AG08396 (cell line): ENCODE results near the gene PPM1K.
"Not testable (repeated sequence)": the region's sequence is repeated elsewhere in the genome, so short reads cannot be mapped to it uniquely, and the experiment has no call there.

ENCODE experiments used
- DNase-seq: peaks from one replicate; pipeline ENCODE4 v3.0.0; 2012; ENCODE audit warnings: low spot score, mixed read lengths

The PPM1K gene

GRCh38 chr4:88284439-88285234 lies at the start of gene PPM1K:
Gene PPM1K (minus strand): TSS chr4:88284561. CDS start chr4:88278583, 5,978 bp downstream.
- peak; percentile 97 for DNase-seq

GRCh38 chr4:88333741-88334405 lies 49.5 kb upstream of the PPM1K start:
- no peak for DNase-seq

- no peak for DNase-seq
Measured at GRCh38 chr4:88327665-88328064, 43.3 kb upstream of the PPM1K start.

GRCh38 chr4:88320780-88321373 lies 36.5 kb upstream of the PPM1K start:
- DNase-seq, result peak; percentile 11

- DNase-seq, result no peak
Measured at GRCh38 chr4:88320224-88320779, 35.9 kb upstream of the PPM1K start.

- DNase-seq, result no peak
Measured at GRCh38 chr4:88318751-88319350, 34.5 kb upstream of the PPM1K start.

GRCh38 chr4:88315460-88316017 lies 31.2 kb upstream of the PPM1K start:
- DNase-seq, result no peak

GRCh38 chr4:88313088-88313624 lies 28.8 kb upstream of the PPM1K start:
- not testable (repeated sequence) for DNase-seq

GRCh38 chr4:88308587-88308986 lies 24.2 kb upstream of the PPM1K start:
- DNase-seq, result no peak

- DNase-seq, result no peak
Measured at GRCh38 chr4:88297725-88298454, 13.5 kb upstream of the PPM1K start.

GRCh38 chr4:88297212-88297516 lies 12.8 kb upstream of the PPM1K start:
- DNase-seq, result no peak

- DNase-seq, result no peak
Measured at GRCh38 chr4:88296413-88297211, 12.3 kb upstream of the PPM1K start.

- no peak for DNase-seq
Measured at GRCh38 chr4:88295656-88296055, 11.3 kb upstream of the PPM1K start.

- DNase-seq, result peak; percentile 57
Measured at GRCh38 chr4:88291003-88291402, 6.6 kb upstream of the PPM1K start.

GRCh38 chr4:88286897-88287296 lies 2.5 kb upstream of the PPM1K start:
- DNase-seq, result no peak

GRCh38 chr4:88285235-88285653 lies 883 bp upstream of the PPM1K start:
- no peak for DNase-seq

- peak; percentile 63 for DNase-seq
Measured at GRCh38 chr4:88283661-88284438, 511 bp downstream of the PPM1K start.

- no peak for DNase-seq
Measured at GRCh38 chr4:88280228-88280795, 4.0 kb downstream of the PPM1K start.

GRCh38 chr4:88277711-88278225 lies 6.6 kb downstream of the PPM1K start:
- no peak for DNase-seq
